A172 (cell line): ENCODE results near the gene CHRNA4. TPM values are rescaled to one million over a fixed set of nuclear protein-coding genes. Genes with fewer than 3 reads are reported as not detected.

ENCODE experiments used
- DNase-seq: peaks from one replicate; pipeline ENCODE4 v3.0.0-alpha.2; 2015; ENCODE audit warnings: low spot score
- total RNA-seq: library from RNA; depleted of rRNA; stranded (reverse); fragments of >200 nt; shearing (Covaris generic); gene quantifications from 2 replicates; pipeline ENCODE4 v1.2.3, GENCODE V29; 2014; rRNA removed

CHRNA4 gene
- total RNA-seq, 1 experiment from 2014 or later = 0.03 TPM

GRCh38 chr20:63293871-63294535 lies 67.1 kb downstream of the CHRNA4 start:
- DNase-seq = no peak

GRCh38 chr20:63293456-63293855 lies 67.7 kb downstream of the CHRNA4 start:
- no peak for DNase-seq

Other genes with a start within 250 kb of the CHRNA4 start
- 21.7 and 27.0 TPM in 2 replicates for gene YTHDF1, start 145.2 kb downstream of the CHRNA4 start, total RNA-seq
- 0.19 TPM in 1 of 2 replicates, not detected in the other for gene BIRC7, start 125.4 kb downstream of the CHRNA4 start, total RNA-seq
- gene NKAIN4, start 106.9 kb downstream of the CHRNA4 start, total RNA-seq = not detected in 2 replicates
- 64.4 and 65.8 TPM in 2 replicates for gene ARFGAP1, start 88.5 kb downstream of the CHRNA4 start, total RNA-seq
- gene COL20A1, start 68.2 kb downstream of the CHRNA4 start, total RNA-seq = 0.36 TPM in 1 of 2 replicates, not detected in the other
- gene KCNQ2, start 111.3 kb upstream of the CHRNA4 start, total RNA-seq = 0.31 and 0.36 TPM in 2 replicates
- gene EEF1A2, start 137.7 kb upstream of the CHRNA4 start, total RNA-seq = 88.1 and 91.0 TPM in 2 replicates
- gene PPDPF, start 159.4 kb upstream of the CHRNA4 start, total RNA-seq = 67.4 and 70.6 TPM in 2 replicates
- 2.0 and 2.4 TPM in 2 replicates for gene PTK6, start 176.0 kb upstream of the CHRNA4 start, total RNA-seq
- not detected in 2 replicates for gene SRMS, start 186.4 kb upstream of the CHRNA4 start, total RNA-seq
- gene FNDC11, start 192.8 kb upstream of the CHRNA4 start, total RNA-seq = 1.8 and 2.9 TPM in 2 replicates
- gene HELZ2, start 212.9 kb upstream of the CHRNA4 start, total RNA-seq = 17.1 and 17.2 TPM in 2 replicates